Sigmoid colon (tissue), 7 donors: ENCODE results near the gene SMYD3. TPM values are rescaled to one million over a fixed set of nuclear protein-coding genes. Genes with fewer than 3 reads are reported as not detected.

Source experiments
- DNase-seq: peaks from one replicate; pipeline ENCODE4 v3.0.0-alpha.2; 2019
- H3K27ac ChIP-seq, 4 donors: fragments of 200-600 bp; sonication (generic); one replicate each; pipeline ENCODE4 v1.5.1; 2016 to 2019; ENCODE audit warnings: mild to moderate bottlenecking in 1 of 4
- H3K27me3 ChIP-seq, 3 donors: fragments of 200-600 bp; sonication (generic); one replicate each; pipeline ENCODE4 v1.5.1; 2019; ENCODE audit warnings: mild to moderate bottlenecking in 1 of 3
- H3K36me3 ChIP-seq, 4 donors: fragments of 200-600 bp; sonication (generic); one replicate each; pipeline ENCODE4 v1.5.1; 2016 to 2019
- H3K4me1 ChIP-seq, 4 donors: fragments of 200-600 bp; sonication (generic); one replicate each; pipeline ENCODE4 v1.5.1; 2017 to 2019
- H3K4me3 ChIP-seq, 4 donors: fragments of 200-600 bp; sonication (generic); one replicate each; pipeline ENCODE4 v1.5.1; 2017 to 2019; ENCODE audit warnings: mild to moderate bottlenecking in 2 of 4, moderate library complexity in 1 of 4
- H3K9me3 ChIP-seq, 4 donors: fragments of 200-600 bp in 3 of 4; sonication (generic) in 3 of 4; one replicate each; pipeline versions ENCODE4 v1.5.1 to v1.6.1; 2013 to 2019
- CTCF ChIP-seq, 4 experiments: fragments of 450-650 bp in 3 of 4; fragments of 200-600 bp in 1 of 4; IDR thresholded peaks; one replicate each; pipeline ENCODE4 v1.5.1; 2016 to 2019; ENCODE audit warnings: antibody characterized with exemption in 4 of 4, mild to moderate bottlenecking in 3 of 4, moderate library complexity in 2 of 4
- EP300 ChIP-seq, 4 donors: sonication (generic); formaldehyde crosslinking; IDR thresholded peaks; one replicate each; pipeline ENCODE4 v1.6.1; 2017; ENCODE audit warnings: antibody characterized with exemption in 4 of 4
- POLR2A ChIP-seq, 2 donors: fragments of 450-650 bp; IDR thresholded peaks; one replicate each; pipeline ENCODE4 v1.6.1; 2016; ENCODE audit warnings: antibody characterized with exemption in 2 of 2, mild to moderate bottlenecking in 2 of 2, moderate library complexity in 2 of 2
- POLR2AphosphoS5 ChIP-seq, 4 donors: sonication (generic); formaldehyde crosslinking; IDR thresholded peaks; one replicate each; pipeline ENCODE4 v1.6.1; 2017; ENCODE audit warnings: antibody characterized with exemption in 4 of 4
- WGBS, 2 donors: extraction: QIAGEN DNeasy Blood & Tissue Kit; methylation state at CpG; one replicate each; pipeline ENCODE4 v1.1.7; 2013; 5-methylcytosine and 5-hydroxymethylcytosine counted together
- intact Hi-C: fragments of 100-400 bp; cut with DNase I; formaldehyde crosslinking; loops from one replicate; pipeline ENCODE4 v1.15.1; 2023
- polyA plus RNA-seq, 3 donors: library from polyadenylated mRNA; stranded (reverse); fragments of 200-250 nt; gene quantifications; one replicate each; pipeline ENCODE4 v1.2.3, GENCODE V29; 2013
- total RNA-seq, 4 donors: library from RNA; depleted of rRNA; stranded (reverse); fragments of >200 nt; gene quantifications; one replicate each; pipeline ENCODE4 v1.1.0, GENCODE V29; 2016
- donor health status: healthy with polysubstance abuse.
- donor health status: Bipolar disorder and iron deficiency.
- donor health status: healthy.

SMYD3 gene
- total and polyA plus RNA-seq, 7 donors, result 8.7 to 23.8 (median 17.1) TPM

- Histone ChIP-seq H3K4me3 (no peak overlapping the region), H3K4me1 (no peaks in the 10 kb centered on the region), H3K9me3 (no peaks in the 10 kb centered on the region), H3K27me3 (no peaks in the 10 kb centered on the region), H3K27ac (no peak overlapping the region), H3K36me3 (no peaks in the 10 kb centered on the region)
- WGBS, 2 donors, result 65 to 74% methylated on average over 1 of the region's 1 CpG
- intact Hi-C loops, result no loop called here
- no peak for DNase-seq
- no peak for TF ChIP-seq EP300 (IDR thresholded peaks at IDR 0.05)
These were observed 30.3 kb downstream of the SMYD3 start for GRCh38 chr1:246476771-246477170.

- Histone ChIP-seq H3K36me3 (no peaks in the 10 kb centered on the region), H3K27ac (no peak overlapping the region), H3K4me1 (no peaks in the 10 kb centered on the region), H3K4me3 (no peak overlapping the region), H3K27me3 (no peaks in the 10 kb centered on the region), H3K9me3 (no peaks in the 10 kb centered on the region)
- DNase-seq, result no peak
- 89 to 91% methylated on average over 1 of the region's 1 CpG for WGBS, 2 donors
- TF ChIP-seq POLR2A (IDR thresholded peaks at IDR 0.05) (no peak), CTCF (IDR thresholded peaks at IDR 0.05) (no peak), POLR2AphosphoS5 (IDR thresholded peaks at IDR 0.05) (no peak), EP300 (IDR thresholded peaks at IDR 0.05) (no peak)
- intact Hi-C loops, result no loop called here
These were observed 35.4 kb downstream of the SMYD3 start for GRCh38 chr1:246471688-246472087.

- H3K27ac ChIP-seq, result no peak overlapping the region
- 95 to 96% methylated on average over 1 of the region's 1 CpG for WGBS, 2 donors
- TF ChIP-seq EP300 (IDR thresholded peaks at IDR 0.05) (no peak), POLR2AphosphoS5 (IDR thresholded peaks at IDR 0.05) (no peak), POLR2A (IDR thresholded peaks at IDR 0.05) (no peak), CTCF (IDR thresholded peaks at IDR 0.05) (no peak)
- no peak for DNase-seq
- no peaks in the 10 kb centered on the region for H3K27me3 ChIP-seq
- intact Hi-C loops, result no loop called here
- no peaks in the 10 kb centered on the region for H3K4me1 ChIP-seq
- H3K4me3 ChIP-seq, result no peak overlapping the region
- H3K36me3 ChIP-seq, result no peaks in the 10 kb centered on the region
- H3K9me3 ChIP-seq, result no peaks in the 10 kb centered on the region
These were observed 36.5 kb downstream of the SMYD3 start for GRCh38 chr1:246470585-246470984.

GRCh38 chr1:246462986-246463385 is 44.1 kb downstream of the SMYD3 start:
- DNase-seq, result no peak
- WGBS, 2 donors, result 91 to 96% methylated on average over 2 of the region's 2 CpGs
- Histone ChIP-seq H3K27ac (no peak overlapping the region), H3K4me1 (no peaks in the 10 kb centered on the region), H3K27me3 (no peaks in the 10 kb centered on the region), H3K4me3 (no peak overlapping the region), H3K9me3 (no peaks in the 10 kb centered on the region), H3K36me3 (no peaks in the 10 kb centered on the region)
- intact Hi-C loops, result no loop called here
- no peak for TF ChIP-seq POLR2A (IDR thresholded peaks at IDR 0.05)
- TF ChIP-seq POLR2AphosphoS5 (IDR thresholded peaks at IDR 0.05), result no peak
- no peak for TF ChIP-seq EP300 (IDR thresholded peaks at IDR 0.05)

- no peaks in the 10 kb centered on the region for H3K9me3 ChIP-seq
- 85 to 89% methylated on average over 1 of the region's 1 CpG for WGBS, 2 donors
- H3K27ac ChIP-seq, result no peak overlapping the region
- H3K4me3 ChIP-seq, result no peak overlapping the region
- TF ChIP-seq EP300 (IDR thresholded peaks at IDR 0.05), result no peak
- TF ChIP-seq POLR2A (IDR thresholded peaks at IDR 0.05), result no peak
- TF ChIP-seq POLR2AphosphoS5 (IDR thresholded peaks at IDR 0.05), result no peak
- no peak for TF ChIP-seq CTCF (IDR thresholded peaks at IDR 0.05)
- no peak for DNase-seq
- H3K27me3 ChIP-seq, result no peaks in the 10 kb centered on the region
- no peaks in the 10 kb centered on the region for H3K36me3 ChIP-seq
- intact Hi-C loops, result no loop called here
- H3K4me1 ChIP-seq, result no peaks in the 10 kb centered on the region
These were observed 46.7 kb downstream of the SMYD3 start for GRCh38 chr1:246460406-246460805.

GRCh38 chr1:246459221-246459620 is 47.9 kb downstream of the SMYD3 start:
- WGBS, 2 donors, result 90 to 95% methylated on average over 14 of the region's 14 CpGs
- intact Hi-C loops, result no loop called here
- Histone ChIP-seq H3K4me1 (peaks cover 0 to 6% (median 3%) of the 10 kb centered on the region in 4 donors), H3K27ac (no peak overlapping the region), H3K4me3 (no peak overlapping the region), H3K27me3 (no peaks in the 10 kb centered on the region), H3K9me3 (no peaks in the 10 kb centered on the region), H3K36me3 (no peaks in the 10 kb centered on the region)
- DNase-seq, result no peak
- TF ChIP-seq CTCF (IDR thresholded peaks at IDR 0.05) (no peak), EP300 (IDR thresholded peaks at IDR 0.05) (no peak), POLR2A (IDR thresholded peaks at IDR 0.05) (no peak), POLR2AphosphoS5 (IDR thresholded peaks at IDR 0.05) (no peak)
